ENCODE measurements around the gene MFSD2B. TPM values are rescaled to one million over a fixed set of nuclear protein-coding genes. Genes with fewer than 3 reads are reported as not detected.

Gene MFSD2B
- polyA plus RNA-seq, 1 donor (not counting 4 experiments of a cell fraction or from before 2014, with no cell fraction given): 0.10 TPM

DNA sequence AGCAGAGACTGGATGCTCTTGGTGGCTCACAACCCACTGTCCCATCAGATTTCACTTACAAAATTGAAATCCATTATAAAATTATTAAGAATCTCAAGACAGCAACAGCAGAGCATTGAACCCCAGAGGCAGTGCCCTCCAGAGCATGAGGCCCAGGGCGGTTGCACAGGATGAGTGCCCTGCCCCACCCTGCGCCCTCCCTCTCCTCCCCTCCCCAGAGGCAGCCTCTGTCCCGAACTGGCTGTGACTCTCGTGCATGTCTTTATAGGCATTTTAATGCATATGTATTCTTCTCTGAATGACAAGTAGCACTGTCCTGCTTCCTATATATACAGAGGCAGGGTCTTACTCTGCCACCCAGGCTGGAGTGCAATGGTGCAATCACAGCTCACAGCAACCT lies 10.4 kb downstream of the MFSD2B start:
- Histone ChIP-seq H3K27ac (ENCODE audit: control insufficient read depth, insufficient read depth, low read length) (no peak overlapping the region), H3K9ac (ENCODE audit: control insufficient read depth, extremely low read depth, insufficient read depth, low read length) (no peak overlapping the region), H3K27me3 (ENCODE audit: control insufficient read depth, extremely low read depth, insufficient read depth, low read length) (no peaks in the 10 kb centered on the region), H3K79me2 (ENCODE audit: control insufficient read depth, insufficient read depth, low read length) (no peaks in the 10 kb centered on the region), H3K9me3 (ENCODE audit: control insufficient read depth, low read depth, low read length) (no peaks in the 10 kb centered on the region), H3K36me3 (ENCODE audit: control insufficient read depth in 2 of 2, extremely low read depth in 1 of 2, insufficient read depth in 2 of 2, low read length in 2 of 2) (peaks cover 1 to 4% of the 10 kb centered on the region in 2 experiments), H2AFZ (ENCODE audit: control insufficient read depth, low read length) (no peak overlapping the region), H3K9me1 (ENCODE audit: control insufficient read depth, extremely low read depth, insufficient read depth, low read length) (no peaks in the 10 kb centered on the region), H3K4me1 (ENCODE audit: control insufficient read depth, extremely low read depth, insufficient read depth, low read length) (peaks cover 12% of the 10 kb centered on the region), H3K4me2 (ENCODE audit: control insufficient read depth, extremely low read depth, insufficient read depth, low read depth, low read length) (no peak overlapping the region), H3K4me3 (ENCODE audit: control insufficient read depth in 2 of 3, extremely low read depth in 1 of 3, insufficient read depth in 2 of 3, low read depth in 1 of 3, low read length in 3 of 3) (no peak overlapping the region), H4K20me1 (ENCODE audit: control insufficient read depth, extremely low read depth, insufficient read depth, low read length) (no peaks in the 10 kb centered on the region)
- FAIRE-seq: no peak
- dilution Hi-C loops (cut with MboI; ENCODE audit: extremely low pct_ligation_motif_present, low sequenced_read_pairs): no loop called here
- DNase-seq (ENCODE audit: low read depth, low spot score): no peak
- TF ChIP-seq, protein P1, sequence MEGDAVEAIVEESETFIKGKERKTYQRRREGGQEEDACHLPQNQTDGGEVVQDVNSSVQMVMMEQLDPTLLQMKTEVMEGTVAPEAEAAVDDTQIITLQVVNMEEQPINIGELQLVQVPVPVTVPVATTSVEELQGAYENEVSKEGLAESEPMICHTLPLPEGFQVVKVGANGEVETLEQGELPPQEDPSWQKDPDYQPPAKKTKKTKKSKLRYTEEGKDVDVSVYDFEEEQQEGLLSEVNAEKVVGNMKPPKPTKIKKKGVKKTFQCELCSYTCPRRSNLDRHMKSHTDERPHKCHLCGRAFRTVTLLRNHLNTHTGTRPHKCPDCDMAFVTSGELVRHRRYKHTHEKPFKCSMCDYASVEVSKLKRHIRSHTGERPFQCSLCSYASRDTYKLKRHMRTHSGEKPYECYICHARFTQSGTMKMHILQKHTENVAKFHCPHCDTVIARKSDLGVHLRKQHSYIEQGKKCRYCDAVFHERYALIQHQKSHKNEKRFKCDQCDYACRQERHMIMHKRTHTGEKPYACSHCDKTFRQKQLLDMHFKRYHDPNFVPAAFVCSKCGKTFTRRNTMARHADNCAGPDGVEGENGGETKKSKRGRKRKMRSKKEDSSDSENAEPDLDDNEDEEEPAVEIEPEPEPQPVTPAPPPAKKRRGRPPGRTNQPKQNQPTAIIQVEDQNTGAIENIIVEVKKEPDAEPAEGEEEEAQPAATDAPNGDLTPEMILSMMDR (optimal IDR thresholded peaks at IDR 0.05 in 1 of 3, IDR thresholded peaks at IDR 0.05 in 1 of 3, conservative IDR thresholded peaks at IDR 0.05 in 1 of 3; ENCODE audit: extremely low read depth in 1 of 3, insufficient read depth in 2 of 3, low read length in 3 of 3): no peak
- no peak for TF ChIP-seq EZH2 (IDR thresholded peaks at IDR 0.05; ENCODE audit: low read length)

DNA sequence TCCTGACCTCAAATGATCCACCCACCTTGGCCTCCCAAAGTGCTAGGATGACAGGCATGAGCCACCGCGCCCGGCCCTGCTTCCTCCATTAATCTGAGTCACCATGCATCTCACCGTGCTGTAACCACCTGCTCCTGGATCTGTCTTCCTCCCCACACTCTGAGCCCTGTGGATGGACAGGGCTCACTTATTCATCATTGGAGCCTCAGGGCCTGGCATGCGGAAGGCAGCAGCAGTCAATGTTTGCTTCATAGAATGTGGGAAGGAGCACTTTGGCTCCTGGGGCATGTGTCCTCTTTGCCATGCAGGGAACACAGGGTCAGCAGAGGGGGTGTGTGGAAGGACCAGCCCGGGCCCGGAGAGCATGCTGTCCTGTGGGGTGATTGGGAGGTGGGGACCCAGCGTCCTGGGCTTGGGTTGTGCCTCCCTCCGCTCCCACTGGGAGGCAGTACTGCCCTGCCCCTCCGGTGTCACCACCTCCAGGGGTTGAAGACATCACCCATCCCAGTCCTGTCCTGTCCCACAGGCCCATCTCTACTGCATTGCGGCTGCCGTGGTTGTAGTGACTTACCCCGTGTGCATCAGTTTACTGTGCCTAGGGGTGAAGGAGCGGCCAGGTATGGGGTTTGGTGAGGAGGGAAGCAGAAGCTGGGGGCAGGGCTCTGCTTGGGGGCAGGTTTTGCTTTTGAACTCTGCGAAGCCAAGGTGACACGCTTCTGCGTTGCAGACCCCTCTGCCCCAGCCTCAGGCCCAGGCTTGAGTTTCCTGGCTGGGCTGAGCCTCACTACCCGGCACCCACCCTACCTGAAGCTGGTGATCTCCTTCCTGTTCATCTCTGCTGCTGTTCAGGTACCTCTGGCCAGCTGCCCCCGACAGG lies 11.5 kb downstream of the MFSD2B start:
- H3K9ac ChIP-seq (ENCODE audit: control insufficient read depth, extremely low read depth, insufficient read depth, low read length): no peak overlapping the region
- H4K20me1 ChIP-seq (ENCODE audit: control insufficient read depth, extremely low read depth, insufficient read depth, low read length): no peaks in the 10 kb centered on the region
- no peak overlapping the region for H3K27ac ChIP-seq (ENCODE audit: control insufficient read depth, insufficient read depth, low read length)
- DNase-seq (ENCODE audit: low read depth, low spot score) (peak; percentile 67), FAIRE-seq (no peak)
- peaks cover 1 to 4% of the 10 kb centered on the region in 2 experiments for H3K36me3 ChIP-seq (ENCODE audit: control insufficient read depth in 2 of 2, extremely low read depth in 1 of 2, insufficient read depth in 2 of 2, low read length in 2 of 2)
- peaks cover 3% of the 10 kb centered on the region for H3K4me1 ChIP-seq (ENCODE audit: control insufficient read depth, extremely low read depth, insufficient read depth, low read length)
- no peak overlapping the region for H3K4me2 ChIP-seq (ENCODE audit: control insufficient read depth, extremely low read depth, insufficient read depth, low read depth, low read length)
- TF ChIP-seq, protein P1 (optimal IDR thresholded peaks at IDR 0.05 in 1 of 3, IDR thresholded peaks at IDR 0.05 in 1 of 3, conservative IDR thresholded peaks at IDR 0.05 in 1 of 3; ENCODE audit: extremely low read depth in 1 of 3, insufficient read depth in 2 of 3, low read length in 3 of 3): peak; percentile 26 to 61 (median 31)
- no peak for TF ChIP-seq EZH2 (IDR thresholded peaks at IDR 0.05; ENCODE audit: low read length)
- no peak overlapping the region for H3K4me3 ChIP-seq (ENCODE audit: control insufficient read depth in 2 of 3, extremely low read depth in 1 of 3, insufficient read depth in 2 of 3, low read depth in 1 of 3, low read length in 3 of 3)
- H3K27me3 ChIP-seq (ENCODE audit: control insufficient read depth, extremely low read depth, insufficient read depth, low read length): no peaks in the 10 kb centered on the region
- no peaks in the 10 kb centered on the region for H3K9me3 ChIP-seq (ENCODE audit: control insufficient read depth, low read depth, low read length)
- H3K79me2 ChIP-seq (ENCODE audit: control insufficient read depth, insufficient read depth, low read length): no peaks in the 10 kb centered on the region
- dilution Hi-C loops (cut with MboI; ENCODE audit: extremely low pct_ligation_motif_present, low sequenced_read_pairs): no loop called here
- no peaks in the 10 kb centered on the region for H3K9me1 ChIP-seq (ENCODE audit: control insufficient read depth, extremely low read depth, insufficient read depth, low read length)
- no peak overlapping the region for H2AFZ ChIP-seq (ENCODE audit: control insufficient read depth, low read length)

All from keratinocyte (primary cell).